GM12891 (cell line): ENCODE data around the gene ALG9.

Source experiments
- DNase-seq: peaks from one replicate; pipeline ENCODE4 v3.0.0; 2011; ENCODE audit warnings: low spot score; ENCODE audit not compliant: insufficient read length
- FAIRE-seq: peaks from 2 replicates; lab custom pipeline; 2011; peaks lifted over from hg19 to GRCh38; lab: Jason Lieb, UNC
- PAX5 ChIP-seq: IDR thresholded peaks from 2 replicates; pipeline ENCODE4 v1.6.1; 2011; ENCODE audit warnings: low read length, moderate library complexity, mild to moderate bottlenecking; ENCODE audit not compliant: insufficient read depth, severe bottlenecking
- POLR2A ChIP-seq: IDR thresholded peaks from 2 replicates; pipeline ENCODE4 v1.6.1; 2011; ENCODE audit warnings: low read depth, low read length, control low read depth
- POLR2AphosphoS5 ChIP-seq: IDR thresholded peaks from 2 replicates; pipeline ENCODE4 v1.6.1; 2011; ENCODE audit warnings: low read depth, low read length, control low read depth
- POU2F2 ChIP-seq: IDR thresholded peaks from 2 replicates; pipeline ENCODE4 v1.6.1; 2011; ENCODE audit warnings: low read depth, mild to moderate bottlenecking, control low read depth, low read length, moderate library complexity
- SPI1 ChIP-seq: IDR thresholded peaks from 2 replicates; pipeline ENCODE4 v1.6.1; 2011; ENCODE audit warnings: low read depth, low read length, control low read depth
- TAF1 ChIP-seq: IDR thresholded peaks from 2 replicates; pipeline ENCODE4 v1.6.1; 2011; ENCODE audit warnings: low read depth, low read length, control low read depth

Gene ALG9

DNA sequence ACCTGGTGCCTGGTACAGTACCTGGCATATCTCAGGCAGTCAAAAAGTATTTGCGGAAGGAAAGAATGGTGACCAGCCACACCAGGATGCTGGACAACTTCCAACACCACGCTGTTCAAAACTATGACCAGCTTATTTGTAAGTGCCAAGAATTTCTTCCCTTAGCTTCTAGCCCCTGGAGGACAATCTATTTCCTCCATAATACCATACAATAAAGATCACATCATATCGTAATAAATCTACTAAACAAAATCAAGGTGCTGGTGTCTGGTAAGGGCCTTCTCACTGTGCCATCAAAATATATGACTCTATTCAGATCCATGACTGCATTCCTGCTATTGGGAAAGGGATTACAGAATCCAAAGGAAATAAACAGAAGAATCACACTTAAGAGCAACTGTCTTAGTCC, 51.5 kb downstream of the ALG9 start:
- no peak for FAIRE-seq
- TF ChIP-seq SPI1 (no peak), PAX5 (no peak), TAF1 (no peak), POLR2A (no peak)
- no peak for DNase-seq

DNA sequence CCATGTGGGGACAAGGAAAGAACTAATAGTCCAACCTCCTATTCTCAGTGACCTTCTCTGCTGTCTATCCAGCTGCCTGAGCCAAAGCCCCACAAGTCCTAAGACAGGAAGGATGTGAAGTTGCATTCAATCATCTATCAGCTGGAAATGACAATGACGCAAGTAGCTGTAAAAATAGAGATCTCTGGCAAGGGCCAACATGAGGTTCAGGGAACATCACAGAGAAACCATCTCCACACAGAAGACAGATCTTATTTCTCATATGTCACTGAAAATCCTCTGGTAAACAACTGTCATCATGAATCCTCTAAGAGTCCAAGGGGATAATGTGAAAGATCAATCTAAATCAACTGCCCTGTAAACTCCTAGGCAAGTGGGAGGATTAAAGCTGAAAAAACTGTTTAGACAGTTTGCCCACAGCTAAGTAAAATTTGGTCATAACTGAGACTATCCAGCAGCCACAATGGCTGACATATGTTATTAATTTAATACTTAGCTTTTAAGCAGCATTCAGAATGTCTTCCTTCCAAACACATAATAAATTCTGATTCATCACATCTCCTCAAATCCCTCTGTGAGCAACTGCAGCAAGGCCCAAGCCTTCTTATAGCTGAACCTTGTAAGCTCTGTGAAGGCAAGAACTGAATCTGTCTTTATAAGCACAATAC, 52.1 kb downstream of the ALG9 start:
- FAIRE-seq: no peak
- TF ChIP-seq POLR2A (no peak), POU2F2 (no peak), TAF1 (no peak), POLR2AphosphoS5 (no peak), SPI1 (no peak), PAX5 (no peak)
- DNase-seq: no peak

DNA sequence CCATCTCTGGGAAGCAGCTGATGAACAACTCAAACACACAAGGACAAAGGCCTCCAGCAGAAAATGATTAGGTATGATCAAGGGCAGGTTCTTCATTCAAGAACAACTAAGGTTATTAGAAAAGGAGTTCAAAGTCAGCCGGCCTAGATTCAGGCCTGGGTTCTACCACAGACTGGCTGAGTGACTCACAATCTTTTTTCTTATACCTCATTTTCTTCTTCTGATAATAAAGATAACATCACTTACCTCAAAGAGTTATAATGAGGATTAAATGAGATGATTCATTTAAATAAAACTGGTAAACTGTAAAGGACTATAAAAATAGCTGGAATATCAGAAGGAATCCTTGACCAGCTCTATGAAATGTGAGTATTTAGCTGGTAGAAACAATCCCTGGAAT, 55.9 kb downstream of the ALG9 start:
- FAIRE-seq (no peak), DNase-seq (no peak)
- TF ChIP-seq POLR2AphosphoS5 (no peak), PAX5 (no peak), SPI1 (no peak), TAF1 (no peak), POLR2A (no peak), POU2F2 (no peak)

DNA sequence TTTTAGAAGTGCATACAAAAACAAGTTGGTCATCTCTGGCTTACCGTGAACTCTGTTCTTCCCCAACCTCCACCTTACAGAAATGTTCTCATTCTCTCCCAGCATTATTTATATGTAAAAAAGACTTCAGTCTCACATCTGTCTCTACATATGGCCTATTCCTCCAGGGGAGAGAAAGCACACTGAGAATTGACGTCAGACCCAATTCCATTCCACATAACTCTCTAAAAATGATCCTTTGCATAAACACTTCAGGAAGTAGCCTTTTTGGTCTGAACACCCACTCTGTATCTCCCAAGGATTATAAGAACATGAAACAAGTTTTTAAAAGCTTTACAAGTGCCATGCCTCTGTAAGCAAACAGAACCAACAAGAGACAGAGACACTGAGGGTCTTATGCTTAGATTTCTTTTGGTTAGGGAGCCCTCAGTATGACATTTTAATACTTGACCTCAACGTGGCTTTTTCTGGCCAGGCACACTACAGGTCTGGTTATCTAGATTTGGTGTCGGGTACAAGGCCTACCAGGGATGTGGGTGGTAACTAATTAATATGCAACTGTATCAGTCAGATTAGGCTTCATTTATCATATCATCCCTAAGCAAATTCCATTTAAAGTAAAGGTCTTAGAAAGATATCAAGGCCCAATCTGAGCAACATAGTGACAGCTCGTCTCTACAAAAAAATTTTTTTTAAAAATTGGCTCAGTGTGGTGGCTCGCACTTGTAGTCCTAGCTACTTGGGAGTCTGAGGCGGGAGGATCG, 56.6 kb downstream of the ALG9 start:
- TF ChIP-seq SPI1 (no peak), POU2F2 (no peak), PAX5 (no peak), POLR2A (no peak), TAF1 (no peak), POLR2AphosphoS5 (no peak)
- FAIRE-seq (no peak), DNase-seq (no peak)

DNA sequence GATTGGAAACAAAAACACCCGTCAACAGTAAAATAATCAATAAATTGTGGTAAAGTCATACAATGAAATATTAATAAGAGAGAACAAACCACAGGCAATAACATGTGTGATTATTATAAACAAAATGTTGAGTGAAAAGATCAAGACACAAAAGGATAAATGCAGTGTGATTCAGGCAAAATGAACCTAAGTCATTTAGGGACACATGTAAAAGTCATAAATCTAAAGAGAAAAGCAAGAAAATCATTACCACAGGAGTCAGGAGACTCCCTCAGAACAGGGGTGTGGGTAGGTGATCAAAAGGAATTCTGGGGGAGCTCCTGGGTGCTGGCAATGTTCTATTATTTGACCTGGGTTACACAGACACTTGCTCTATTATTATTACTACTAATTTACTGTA, 57.3 kb downstream of the ALG9 start:
- DNase-seq: no peak
- FAIRE-seq: no peak
- TF ChIP-seq PAX5: no peak
- no peak for TF ChIP-seq SPI1
- TF ChIP-seq POLR2A: no peak
- no peak for TF ChIP-seq TAF1
- no peak for TF ChIP-seq POLR2AphosphoS5
- TF ChIP-seq POU2F2: no peak

DNA sequence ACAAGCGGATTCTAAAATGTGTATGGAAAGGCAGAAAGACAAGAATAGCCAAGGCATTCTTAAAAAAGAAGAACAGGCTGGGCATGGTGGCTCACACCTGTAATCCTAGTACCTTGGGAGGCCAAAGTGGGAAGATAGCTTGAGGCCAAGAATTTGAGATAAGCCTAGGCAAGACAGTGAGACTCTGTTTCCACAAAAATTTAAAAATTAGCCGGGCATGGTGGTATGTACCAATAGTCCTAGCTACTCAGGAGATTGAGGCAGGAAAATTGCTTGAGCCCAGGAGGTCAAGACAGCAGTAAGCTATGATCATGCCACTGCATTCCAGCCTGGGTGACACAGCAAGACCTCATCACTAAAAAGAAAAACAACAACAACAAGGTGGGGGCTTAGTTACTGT, 59.2 kb downstream of the ALG9 start:
- no peak for TF ChIP-seq POLR2A
- FAIRE-seq (no peak), DNase-seq (no peak)

DNA sequence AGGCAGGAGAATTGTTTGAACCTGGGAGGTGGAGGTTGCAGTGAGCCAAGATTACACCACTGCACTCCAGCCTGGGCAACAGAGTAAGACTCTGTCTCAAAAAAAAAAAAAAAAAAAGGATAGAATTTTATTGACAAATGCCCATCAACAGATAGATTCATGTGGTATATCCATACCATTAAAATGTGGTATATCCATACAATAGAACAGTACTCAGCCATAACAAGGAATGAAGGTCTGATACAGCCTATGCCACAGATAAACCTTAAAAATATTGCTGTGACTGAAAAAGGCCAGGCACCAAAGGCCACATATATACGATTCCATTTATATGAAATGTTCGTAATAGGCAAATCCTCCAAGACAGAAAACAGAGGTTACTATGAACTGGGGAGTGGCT, 59.9 kb downstream of the ALG9 start:
- no peak for DNase-seq
- TF ChIP-seq POU2F2: no peak
- no peak for TF ChIP-seq POLR2A
- no peak for TF ChIP-seq SPI1
- no peak for TF ChIP-seq POLR2AphosphoS5
- no peak for TF ChIP-seq PAX5
- no peak for TF ChIP-seq TAF1
- no peak for FAIRE-seq

DNA sequence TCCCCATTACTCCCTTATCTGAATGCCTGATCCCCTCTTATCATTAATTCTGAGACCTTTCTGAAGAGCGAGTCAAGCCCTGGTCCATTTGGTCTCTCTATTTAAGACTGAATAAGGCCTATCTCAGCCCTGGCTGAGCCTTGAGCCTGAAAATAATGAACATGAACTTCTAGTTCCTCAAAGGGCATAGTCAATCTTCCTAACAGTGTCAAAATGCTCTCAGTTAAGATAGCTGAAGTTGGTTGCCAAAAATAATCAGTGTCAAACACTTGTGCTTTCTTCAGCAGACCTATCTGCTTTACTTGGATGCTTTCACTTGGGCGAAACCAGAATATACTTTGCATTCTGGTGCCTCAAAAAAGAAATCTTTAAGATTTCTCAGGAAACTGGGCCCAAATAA, 62.5 kb downstream of the ALG9 start:
- TF ChIP-seq TAF1 (no peak), POLR2AphosphoS5 (no peak), POU2F2 (no peak), SPI1 (no peak), PAX5 (no peak), POLR2A (no peak)
- no peak for FAIRE-seq
- no peak for DNase-seq

DNA sequence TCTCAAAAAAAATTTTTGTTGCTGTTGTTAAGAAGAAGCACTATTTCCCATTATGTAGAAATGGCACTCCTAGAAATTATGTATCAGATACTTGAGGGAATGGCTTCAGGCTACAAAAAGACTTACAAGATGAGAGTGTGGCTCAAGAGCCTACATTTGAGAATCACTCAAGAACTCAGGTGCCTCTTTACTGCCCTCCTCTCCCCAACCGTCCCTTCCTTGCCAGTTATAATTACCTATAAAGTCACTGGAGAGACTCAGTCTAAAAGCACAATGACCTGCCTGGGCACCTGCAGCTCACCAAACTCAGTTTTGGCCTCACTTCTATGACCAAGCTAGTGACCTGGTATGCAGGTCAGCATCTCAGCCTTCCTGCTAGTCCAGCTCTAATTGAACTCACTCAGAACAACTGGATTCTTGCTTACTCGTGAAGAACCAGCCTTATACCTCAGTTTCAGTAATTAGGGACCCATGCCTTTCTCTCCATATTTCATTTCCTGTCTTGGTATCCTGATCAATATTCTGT, 63.3 kb downstream of the ALG9 start:
- FAIRE-seq: no peak
- no peak for DNase-seq
- TF ChIP-seq POLR2AphosphoS5: no peak
- TF ChIP-seq SPI1: no peak
- TF ChIP-seq POU2F2: no peak

DNA sequence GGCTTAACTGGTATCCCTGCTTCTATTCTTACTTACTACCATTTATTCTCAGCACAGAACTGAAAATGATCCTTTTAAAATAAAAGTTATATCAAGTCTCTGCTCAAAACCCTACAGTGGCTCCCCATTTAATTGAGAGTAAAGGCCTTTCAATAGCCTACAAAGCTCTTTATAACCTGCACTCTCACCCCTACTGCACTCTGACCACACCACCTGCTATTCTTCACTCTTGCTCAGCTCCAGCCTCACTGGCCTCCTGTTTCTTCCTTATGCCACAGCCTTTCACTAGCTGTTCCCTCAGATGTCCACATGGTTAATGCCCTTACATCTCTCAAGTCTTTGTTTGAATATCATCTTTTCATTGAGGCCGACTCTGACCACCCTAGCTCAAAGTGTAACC, 64.3 kb downstream of the ALG9 start:
- TF ChIP-seq PAX5: no peak
- TF ChIP-seq TAF1: no peak
- no peak for TF ChIP-seq POLR2AphosphoS5
- TF ChIP-seq POLR2A: no peak
- no peak for TF ChIP-seq POU2F2
- no peak for TF ChIP-seq SPI1
- no peak for DNase-seq
- no peak for FAIRE-seq
